Measurements from ENCODE around the gene TBC1D1. TPM values are rescaled to one million over a fixed set of nuclear protein-coding genes. Genes with fewer than 3 reads are reported as not detected.

Gene TBC1D1
- total and polyA plus RNA-seq, 2 of the 8 experiments (the other 6 are each of a cell fraction or from before 2014, with no cell fraction given): 96.9 to 162 TPM

- no peak overlapping the region for H4K91ac ChIP-seq (replicated peaks; ENCODE audit: insufficient read length, low read length)
- H3K14ac ChIP-seq (ENCODE audit: insufficient read length): no peak overlapping the region
- TF ChIP-seq GABPA (IDR thresholded peaks at IDR 0.05; ENCODE audit: borderline replicate concordance, insufficient read depth, low read length): no peak
- H3K4me1 ChIP-seq (replicated peaks in 1 of 4; ENCODE audit: control insufficient read depth in 3 of 4, insufficient read depth in 4 of 4, low read length in 3 of 4): peaks cover 7 to 19% (median 14%) of the 10 kb centered on the region in 4 experiments; a peak in 5 of 7 replicates
- ChIA-PET POLR2A (ENCODE audit: partially characterized antibody) (interaction anchor here (0.8 kb wide), 1 partner anchor 26 kb away, joined by 3 read pairs; no protein-coding TSS in a partner anchor), CTCF (ENCODE audit: partially characterized antibody) (interaction anchor here (0.6 to 2.3 kb wide), 18 partner anchors 10 to 672 kb away, joined by 3 to 14 read pairs (median 4); no protein-coding TSS in a partner anchor)
- H3K27ac ChIP-seq (ENCODE audit: low read depth, low read length): no peak overlapping the region
- H3K9ac ChIP-seq (replicated peaks in 1 of 4; ENCODE audit: extremely low read depth in 1 of 4, low read depth in 3 of 4, low read length in 3 of 4): no peak overlapping the region
- H3K79me2 ChIP-seq (ENCODE audit: control insufficient read depth in 1 of 2, insufficient read depth in 2 of 2, low read length in 2 of 2): no peaks in the 10 kb centered on the region
- no peak overlapping the region for H2AFZ ChIP-seq (ENCODE audit: low read length)
- no peak overlapping the region for H2BK20ac ChIP-seq (ENCODE audit: low read length)
- no peaks in the 10 kb centered on the region for H3K79me1 ChIP-seq (ENCODE audit: low read depth, low read length)
- H3K9me3 ChIP-seq (ENCODE audit: insufficient read depth in 2 of 2, low read depth in 1 of 2, low read length in 1 of 2): no peaks in the 10 kb centered on the region
- no peaks in the 10 kb centered on the region for H3K27me3 ChIP-seq (replicated peaks in 1 of 4; ENCODE audit: control insufficient read depth in 3 of 4, extremely low read depth in 1 of 4, insufficient read depth in 3 of 4, low read length in 3 of 4)
- no peak overlapping the region for H3K4me3 ChIP-seq (ENCODE audit: extremely low read depth in 1 of 4, insufficient read depth in 2 of 4, low read depth in 3 of 4, low read length in 4 of 4)
- H3K4me2 ChIP-seq (ENCODE audit: insufficient read depth in 1 of 2, low read depth in 2 of 2, low read length in 2 of 2): no peak overlapping the region; a peak in 2 of 4 replicates
- H3K18ac ChIP-seq (ENCODE audit: extremely low read depth, low read length): no peak overlapping the region
- no peak overlapping the region for H3K56ac ChIP-seq (replicated peaks; ENCODE audit: insufficient read length, low read depth, low read length)
- no peak overlapping the region for H3K4ac ChIP-seq (replicated peaks; ENCODE audit: insufficient read length, low read depth, low read length)
- FAIRE-seq: no peak
- no peak for DNase-seq (ENCODE audit: low read depth in 1 of 2, low spot score in 2 of 2)
- no peak overlapping the region for H4K5ac ChIP-seq (ENCODE audit: insufficient read length, low read depth, low read length)
- peak overlapping the region; percentile 37; the same call in 1 of the 2 replicates for H2BK5ac ChIP-seq (ENCODE audit: low read depth, low read length)
- H4K8ac ChIP-seq (ENCODE audit: extremely low read depth, insufficient read depth, low read length): no peak overlapping the region
- WGBS, 2 experiments (ENCODE audit: extremely low coverage in 1 of 2, insufficient coverage in 1 of 2, insufficient read length in 1 of 2, insufficient replicate concordance in 2 of 2, low coverage in 1 of 2, low lambda C conversion rate in 2 of 2, missing lambda C conversion rate in 1 of 2): 34% methylated on average over 2 of the region's 2 CpGs; no CpG with 5 or more reads in 1 of the 2 experiments
- no peak overlapping the region for H3K23ac ChIP-seq (ENCODE audit: insufficient read length)
- H2BK120ac ChIP-seq (replicated peaks; ENCODE audit: low read depth, low read length): no peak overlapping the region
- H3K23me2 ChIP-seq (ENCODE audit: low read depth, low read length): no peaks in the 10 kb centered on the region
- H2BK12ac ChIP-seq (ENCODE audit: low read depth, low read length): peak overlapping the region; percentile 91; the same call in 1 of the 2 replicates
- peaks cover 0 to 5% (median 2%) of the 10 kb centered on the region in 4 experiments; a peak in 5 of 8 replicates for H3K36me3 ChIP-seq (ENCODE audit: control insufficient read depth in 2 of 4, insufficient read depth in 4 of 4, low read length in 3 of 4)
- no peak overlapping the region for H2AK5ac ChIP-seq (ENCODE audit: low read depth, low read length)
- H2BK15ac ChIP-seq (ENCODE audit: low read length): no peak overlapping the region
- H4K20me1 ChIP-seq (replicated peaks in 1 of 2; ENCODE audit: control insufficient read depth in 1 of 2, insufficient read depth in 2 of 2, low read length in 2 of 2): no peaks in the 10 kb centered on the region
Measured at GRCh38 chr4:38086849-38087226, 196.0 kb downstream of the TBC1D1 start.
